Heart left ventricle (tissue), 16 donors: ENCODE measurements around the gene MED8. TPM values are rescaled to one million over a fixed set of nuclear protein-coding genes. Genes with fewer than 3 reads are reported as not detected.

Experiments used
- ATAC-seq, 4 donors: fragments of 200-7000 bp; cut with Tn5 transposase; one replicate each; pipeline ENCODE4 v1.9.1; 2020 to 2022; ENCODE audit warnings: moderate library complexity in 4 of 4, mild to moderate bottlenecking in 3 of 4, moderate number of reproducible peaks in 1 of 4
- DNase-seq, 5 donors: peaks; one replicate each; pipeline ENCODE4 v3.0.0-alpha.2; 2020
- H3K27ac ChIP-seq, 12 donors: fragments of 200-600 bp; sonication (generic) in 4 of 12; one replicate each; pipeline versions ENCODE4 v1.5.0 to v1.8.0; 2016 to 2022; ENCODE audit warnings: mild to moderate bottlenecking in 2 of 12
- H3K27me3 ChIP-seq, 9 donors: fragments of 200-600 bp; sonication (generic) in 2 of 9; one replicate each; pipeline versions ENCODE4 v1.5.1 to v1.8.0; 2016 to 2022; ENCODE audit warnings: mild to moderate bottlenecking in 3 of 9
- H3K36me3 ChIP-seq, 9 donors: fragments of 200-600 bp; sonication (generic) in 2 of 9; one replicate each; pipeline versions ENCODE4 v1.5.0 to v1.8.0; 2018 to 2022; ENCODE audit warnings: mild to moderate bottlenecking in 2 of 9
- H3K4me1 ChIP-seq, 12 donors: fragments of 200-600 bp; sonication (generic) in 4 of 12; one replicate each; pipeline versions ENCODE4 v1.5.0 to v1.8.0; 2016 to 2022; ENCODE audit warnings: mild to moderate bottlenecking in 3 of 12
- H3K4me3 ChIP-seq, 12 donors: fragments of 200-600 bp; sonication (generic) in 4 of 12; one replicate each; pipeline versions ENCODE4 v1.5.0 to v1.8.0; 2017 to 2022; ENCODE audit warnings: mild to moderate bottlenecking in 9 of 12, moderate library complexity in 4 of 12
- H3K9me3 ChIP-seq, 12 donors: fragments of 200-600 bp; sonication (generic) in 4 of 12; one replicate each; pipeline versions ENCODE4 v1.5.0 to v1.8.0; 2016 to 2022; ENCODE audit warnings: mild to moderate bottlenecking in 1 of 12
- POLR2A ChIP-seq, 2 donors: fragments of 450-650 bp; IDR thresholded peaks; one replicate each; pipeline ENCODE4 v1.6.1; 2017; ENCODE audit warnings: antibody characterized with exemption in 2 of 2, mild to moderate bottlenecking in 2 of 2, moderate library complexity in 2 of 2
- WGBS, 4 donors: extraction: QIAGEN DNeasy Blood & Tissue Kit in 2 of 4; methylation state at CpG; one replicate each; pipeline versions ENCODE4 v1.1.5 to v1.1.7; 2013 to 2018; 5-methylcytosine and 5-hydroxymethylcytosine counted together
- intact Hi-C, 10 donors: fragments of 100-400 bp; cut with DNase I; formaldehyde crosslinking; loops; one replicate each; pipeline versions ENCODE4 v1.11.1 to v1.14.2; 2022
- polyA plus RNA-seq, 2 donors: library from polyadenylated mRNA; stranded (reverse); fragments of 200-250 nt; gene quantifications; one replicate each; pipeline ENCODE4 v1.2.3, GENCODE V29; 2013
- total RNA-seq, 9 donors: library from RNA; depleted of rRNA in 2 of 9; stranded (reverse); fragments of >200 nt in 2 of 9; fragmentation: NEBNext Ultra II Directional in 3 of 9; extraction: Animal tissue kit (Norgen Biotek cat#: 25700) in 3 of 9; gene quantifications; one replicate each; pipeline versions ENCODE4 v1.1.0 to v1.2.4, GENCODE V29; 2016 to 2023
- TF ChIP-seq, protein P1 (sequence below), 12 donors: fragments of 200-600 bp; sonication (generic) in 4 of 12; IDR thresholded peaks; one replicate each; pipeline versions ENCODE4 v1.5.0 to v1.8.0; 2018 to 2022; ENCODE audit warnings: antibody characterized with exemption in 12 of 12, mild to moderate bottlenecking in 5 of 12
- donor health status: ischemic (EF 13 %, LVEDD 7.1; RV severe dilation, severe dysfunction).
- donor health status: healthy with polysubstance abuse.
- donor health status: DM: no; HTN: yes; CAD: no.
- donor health status: DM: no; HTN: no; CAD: no.
- donor health status: ischemic (EF 25% LVEDD 6.9; RV normal size, moderate dysfunction).
- donor health status: ischemic (EF 25% LVEDD 5.7; RV mildly dilated, moderate dysfunction).
- donor health status: healthy.
- donor health status: DM: yes; HTN: yes; CAD: no.
- donor health status: ischemic (EF 35%, LVEDD 5.7; RV mildly dilated, moderate dysfunction).
- donor health status: nonischemic (EF 11% LVEDD 7.7; RV severe dilation, severe dysfunction).
- donor health status: DM: yes; HTN: yes; CAD: no.
- donor health status: PGD.
- donor health status: ischemic (EF 29% LVEDD 5.4; RV normal size, mild dysfunction).
- donor health status: nonischemic (EF 23%, LVEDD 6.1; RV moderate dilation, normal function).

Gene MED8
- total and polyA plus RNA-seq, 11 donors: 11.7 to 31.4 (median 16.9) TPM

DNA sequence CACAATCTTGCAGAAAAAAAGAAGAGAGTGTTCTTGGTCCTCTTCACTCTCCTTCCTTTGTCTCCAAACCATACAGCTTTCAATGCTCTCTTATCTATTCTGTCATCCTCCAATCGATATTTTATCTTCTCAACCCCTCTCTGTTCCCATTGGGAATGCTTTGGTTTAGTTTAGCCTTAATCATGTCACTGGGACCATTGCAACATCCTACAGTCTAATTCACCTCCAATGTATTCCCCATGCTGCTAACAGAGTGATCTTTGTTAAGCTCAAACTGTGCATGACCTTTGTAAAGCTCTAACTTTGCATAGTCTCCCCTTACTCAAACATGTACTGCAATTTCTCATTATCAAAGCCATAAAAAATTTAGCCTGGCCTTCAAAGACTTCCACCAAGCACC is 49.0 kb downstream of the MED8 start:
- DNase-seq: no peak
- intact Hi-C loops: loop anchor here in 1 of 10 donors (5.0 kb wide), 1 partner anchor 38 kb away; the partner anchor contains the start of gene TIE1

GRCh38 chr1:43339584-43340232 is 49.9 kb downstream of the MED8 start:
- intact Hi-C loops: loop anchor here in 1 of 10 donors (5.0 kb wide), 1 partner anchor 37 kb away; the partner anchor contains the start of gene TIE1
- no peaks in the 10 kb centered on the region for H3K36me3 ChIP-seq
- 91 to 94% (median 92%) methylated on average over 6 of the region's 6 CpGs for WGBS, 4 donors
- H3K27ac ChIP-seq: no peak overlapping the region
- H3K27me3 ChIP-seq: no peaks in the 10 kb centered on the region
- H3K4me3 ChIP-seq: no peak overlapping the region
- ATAC-seq (no peak), DNase-seq (no peak)
- peaks cover 0 to 21% (median 12%) of the 10 kb centered on the region in 12 donors for H3K4me1 ChIP-seq
- no peak for TF ChIP-seq POLR2A (IDR thresholded peaks at IDR 0.05)
- TF ChIP-seq, protein P1, sequence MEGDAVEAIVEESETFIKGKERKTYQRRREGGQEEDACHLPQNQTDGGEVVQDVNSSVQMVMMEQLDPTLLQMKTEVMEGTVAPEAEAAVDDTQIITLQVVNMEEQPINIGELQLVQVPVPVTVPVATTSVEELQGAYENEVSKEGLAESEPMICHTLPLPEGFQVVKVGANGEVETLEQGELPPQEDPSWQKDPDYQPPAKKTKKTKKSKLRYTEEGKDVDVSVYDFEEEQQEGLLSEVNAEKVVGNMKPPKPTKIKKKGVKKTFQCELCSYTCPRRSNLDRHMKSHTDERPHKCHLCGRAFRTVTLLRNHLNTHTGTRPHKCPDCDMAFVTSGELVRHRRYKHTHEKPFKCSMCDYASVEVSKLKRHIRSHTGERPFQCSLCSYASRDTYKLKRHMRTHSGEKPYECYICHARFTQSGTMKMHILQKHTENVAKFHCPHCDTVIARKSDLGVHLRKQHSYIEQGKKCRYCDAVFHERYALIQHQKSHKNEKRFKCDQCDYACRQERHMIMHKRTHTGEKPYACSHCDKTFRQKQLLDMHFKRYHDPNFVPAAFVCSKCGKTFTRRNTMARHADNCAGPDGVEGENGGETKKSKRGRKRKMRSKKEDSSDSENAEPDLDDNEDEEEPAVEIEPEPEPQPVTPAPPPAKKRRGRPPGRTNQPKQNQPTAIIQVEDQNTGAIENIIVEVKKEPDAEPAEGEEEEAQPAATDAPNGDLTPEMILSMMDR (IDR thresholded peaks at IDR 0.05): no peak
- no peaks in the 10 kb centered on the region for H3K9me3 ChIP-seq

More for the DNA sequence above, 49.0 kb downstream of the MED8 start:
- Histone ChIP-seq H3K4me3 (no peak overlapping the region), H3K4me1 (peaks cover 0 to 26% (median 16%) of the 10 kb centered on the region in 12 donors), H3K27me3 (no peaks in the 10 kb centered on the region), H3K9me3 (no peaks in the 10 kb centered on the region), H3K36me3 (no peaks in the 10 kb centered on the region), H3K27ac (no peak overlapping the region)
- ATAC-seq: no peak
- TF ChIP-seq POLR2A (IDR thresholded peaks at IDR 0.05): no peak
- TF ChIP-seq, protein P1 (IDR thresholded peaks at IDR 0.05): no peak
- 46 to 65% (median 62%) methylated on average over 1 of the region's 1 CpG for WGBS, 4 donors

DNA sequence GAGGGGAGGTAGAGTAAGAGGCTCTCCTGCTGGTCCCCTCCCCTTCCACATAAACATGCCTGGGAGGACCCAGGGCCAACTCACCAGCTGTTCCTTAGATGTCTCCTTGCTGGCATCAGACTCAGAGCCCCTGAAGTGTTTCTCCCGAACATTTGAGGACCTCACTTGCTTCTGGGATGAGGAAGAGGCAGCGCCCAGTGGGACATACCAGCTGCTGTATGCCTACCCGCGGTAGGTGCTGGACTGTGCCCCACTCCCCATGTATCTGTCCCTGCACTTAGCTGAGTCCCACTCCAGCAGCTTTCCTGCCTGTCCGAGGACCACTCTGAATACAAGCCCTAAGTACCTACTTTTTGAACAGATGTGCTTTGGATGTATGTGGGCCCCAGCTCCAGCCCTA is 51.6 kb downstream of the MED8 start:
- intact Hi-C loops: no loop called here
- TF ChIP-seq POLR2A (IDR thresholded peaks at IDR 0.05): no peak
- TF ChIP-seq, protein P1 (IDR thresholded peaks at IDR 0.05): no peak
- Histone ChIP-seq H3K36me3 (no peaks in the 10 kb centered on the region), H3K27me3 (no peaks in the 10 kb centered on the region), H3K27ac (no peak overlapping the region), H3K4me1 (peaks cover 0 to 3% (median 0%) of the 10 kb centered on the region in 12 donors), H3K4me3 (no peak overlapping the region), H3K9me3 (no peaks in the 10 kb centered on the region)
- DNase-seq (no peak), ATAC-seq (no peak)
- WGBS, 4 donors: 74 to 92% (median 88%) methylated on average over 4 to 5 of the region's 5 CpGs

DNA sequence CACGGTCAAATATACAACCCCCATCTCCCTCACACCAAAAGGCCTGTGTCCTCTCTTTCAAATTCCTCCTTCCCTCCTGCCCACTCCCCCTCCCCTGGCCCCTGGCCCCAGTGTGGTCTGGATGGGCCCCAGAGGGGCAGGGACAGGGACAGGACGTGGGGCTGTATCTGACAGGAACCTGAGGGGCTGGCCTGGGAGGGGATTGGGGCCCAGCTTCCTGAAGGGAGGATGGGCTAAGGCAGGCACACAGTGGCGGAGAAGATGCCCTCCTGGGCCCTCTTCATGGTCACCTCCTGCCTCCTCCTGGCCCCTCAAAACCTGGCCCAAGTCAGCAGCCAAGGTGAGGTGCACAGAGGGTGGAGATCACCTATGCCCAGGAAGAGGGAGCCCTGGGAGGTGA is 52.0 kb downstream of the MED8 start, which contains the start of gene MPL:
MPL (plus strand) TSS at position 231 of the 400 bp plus-strand sequence; CDS start at position 262, 31 bp downstream.
- intact Hi-C loops: no loop called here
- 72 to 84% (median 77%) methylated on average over 3 of the region's 3 CpGs for WGBS, 4 donors
- H3K9me3 ChIP-seq: no peaks in the 10 kb centered on the region
- H3K36me3 ChIP-seq: no peaks in the 10 kb centered on the region
- TF ChIP-seq POLR2A (IDR thresholded peaks at IDR 0.05): no peak
- TF ChIP-seq, protein P1 (IDR thresholded peaks at IDR 0.05): no peak
- ATAC-seq (no peak), DNase-seq (no peak)
- no peaks in the 10 kb centered on the region for H3K4me1 ChIP-seq
- no peaks in the 10 kb centered on the region for H3K27me3 ChIP-seq
- H3K27ac ChIP-seq: no peak within 1 kb of the TSS
- no peak within 1 kb of the TSS for H3K4me3 ChIP-seq
